ENCODE results near the gene HCN3.
"Not testable (repeated sequence)": the region's sequence is repeated elsewhere in the genome, so short reads cannot be mapped to it uniquely, and the experiment has no call there.

The HCN3 gene

GRCh38 chr1:155277070-155277901 lies at the start of gene HCN3:
Gene HCN3, plus strand, starts transcription at chr1:155277463. Its CDS starts 128 bp downstream, at chr1:155277591.
- peak; percentile 99 for DNase-seq

GRCh38 chr1:155228096-155228427 lies 49.2 kb upstream of the HCN3 start:
- DNase-seq, result no peak

- DNase-seq, result not testable (repeated sequence)
Measured at GRCh38 chr1:155231302-155231701, 46.0 kb upstream of the HCN3 start.

GRCh38 chr1:155232001-155232978 lies 45.0 kb upstream of the HCN3 start:
- not testable (repeated sequence) for DNase-seq

GRCh38 chr1:155233502-155233901 lies 43.8 kb upstream of the HCN3 start:
- DNase-seq, result not testable (repeated sequence)

GRCh38 chr1:155235375-155235774 lies 41.9 kb upstream of the HCN3 start:
- not testable (repeated sequence) for DNase-seq

GRCh38 chr1:155236451-155236850 lies 40.8 kb upstream of the HCN3 start:
- DNase-seq, result no peak

GRCh38 chr1:155241069-155241679 lies 36.1 kb upstream of the HCN3 start:
- peak; percentile 93 for DNase-seq

- DNase-seq, result peak; percentile 76
Measured at GRCh38 chr1:155241841-155242264, 35.4 kb upstream of the HCN3 start.

GRCh38 chr1:155242805-155243358 lies 34.4 kb upstream of the HCN3 start:
- no peak for DNase-seq

- DNase-seq, result peak; percentile 100
Measured at GRCh38 chr1:155244368-155245162, 32.7 kb upstream of the HCN3 start.

- DNase-seq, result no peak
Measured at GRCh38 chr1:155245163-155245524, 32.1 kb upstream of the HCN3 start.

- DNase-seq, result not testable (repeated sequence)
Measured at GRCh38 chr1:155246796-155247195, 30.5 kb upstream of the HCN3 start.

GRCh38 chr1:155247667-155248553 lies 29.4 kb upstream of the HCN3 start:
- peak; percentile 94 for DNase-seq

- no peak for DNase-seq
Measured at GRCh38 chr1:155250246-155250632, 27.0 kb upstream of the HCN3 start.

GRCh38 chr1:155250633-155251449 lies 26.4 kb upstream of the HCN3 start:
- DNase-seq, result peak; percentile 98

GRCh38 chr1:155251566-155251965 lies 25.7 kb upstream of the HCN3 start:
- no peak for DNase-seq

GRCh38 chr1:155253208-155253607 lies 24.1 kb upstream of the HCN3 start:
- DNase-seq, result no peak

- no peak for DNase-seq
Measured at GRCh38 chr1:155253797-155254196, 23.5 kb upstream of the HCN3 start.

GRCh38 chr1:155254228-155254713 lies 23.0 kb upstream of the HCN3 start:
- DNase-seq, result no peak

Measured in OCI-M1 (cell line).